GM10266 (cell line): ENCODE measurements around the gene TMEFF1.
"Not testable (repeated sequence)": the region's sequence is repeated elsewhere in the genome, so short reads cannot be mapped to it uniquely, and the experiment has no call there.

Experiments used
- DNase-seq: peaks from one replicate; pipeline ENCODE4 v3.0.0; 2012; ENCODE audit errors: extremely low spot score
- CTCF ChIP-seq: IDR thresholded peaks from 2 replicates; pipeline ENCODE4 v1.5.1; 2012; ENCODE audit warnings: mild to moderate bottlenecking, low read depth; ENCODE audit not compliant: control insufficient read depth, insufficient read depth; ENCODE audit errors: missing control alignments

TMEFF1 gene

GRCh38 chr9:100489836-100490235 lies 16.9 kb downstream of the TMEFF1 start:
- DNase-seq: no peak
- no peak for TF ChIP-seq CTCF

- peak; percentile 12 for TF ChIP-seq CTCF
- no peak for DNase-seq
Observed at GRCh38 chr9:100492952-100493351, 20.0 kb downstream of the TMEFF1 start.

DNA sequence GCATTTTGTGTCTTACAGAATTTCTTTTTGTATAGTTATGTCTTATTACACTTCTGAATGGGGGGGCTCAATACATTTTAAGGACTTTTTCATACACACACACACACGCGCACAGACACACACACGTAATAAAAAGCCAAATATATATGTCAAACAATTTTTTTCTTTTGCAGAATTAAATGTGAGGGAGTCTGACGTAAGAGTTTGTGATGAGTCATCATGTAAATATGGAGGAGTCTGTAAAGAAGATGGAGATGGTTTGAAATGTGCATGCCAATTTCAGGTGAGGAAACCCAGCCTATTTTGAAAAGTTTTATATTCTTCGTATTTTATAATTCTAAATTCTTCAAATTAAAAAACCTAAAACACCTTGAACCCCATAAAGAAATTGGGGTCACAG lies 25.6 kb downstream of the TMEFF1 start:
- no peak for DNase-seq
- no peak for TF ChIP-seq CTCF

GRCh38 chr9:100499460-100499859 lies 26.5 kb downstream of the TMEFF1 start:
- no peak for TF ChIP-seq CTCF
- no peak for DNase-seq

- no peak for DNase-seq
- no peak for TF ChIP-seq CTCF
Observed at GRCh38 chr9:100499866-100500265, 26.9 kb downstream of the TMEFF1 start.

GRCh38 chr9:100505564-100506159 lies 32.7 kb downstream of the TMEFF1 start:
- DNase-seq: peak; percentile 32
- TF ChIP-seq CTCF: peak; percentile 78

- not testable (repeated sequence) for DNase-seq
Observed at GRCh38 chr9:100507350-100507749, 34.4 kb downstream of the TMEFF1 start.

DNA sequence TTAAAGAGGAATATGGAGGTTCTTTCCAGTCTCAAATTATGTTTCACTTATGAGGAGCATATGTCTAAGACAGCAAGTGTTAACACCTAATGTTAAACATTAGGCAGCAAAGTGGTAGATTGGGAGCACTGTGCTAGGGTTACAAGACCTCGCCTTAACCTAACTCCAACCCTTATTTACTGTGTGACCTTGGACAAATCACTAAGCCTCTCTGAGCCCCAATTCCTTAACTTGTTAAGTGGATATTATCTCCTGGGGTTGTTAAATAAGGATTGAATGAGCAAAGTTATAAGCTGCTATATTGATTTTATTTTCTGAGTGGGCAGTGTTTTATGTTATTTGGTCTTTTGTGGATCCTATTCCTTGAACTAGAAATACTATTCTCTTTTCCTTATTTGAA lies 38.3 kb downstream of the TMEFF1 start:
- TF ChIP-seq CTCF: no peak
- no peak for DNase-seq
